ENCODE results near the gene LIN28B. TPM values are rescaled to one million over a fixed set of nuclear protein-coding genes. Genes with fewer than 3 reads are reported as not detected.

The LIN28B gene
- total and polyA plus RNA-seq, 2 experiments from 2014 or later, result 35.3 to 96.4 TPM

DNA sequence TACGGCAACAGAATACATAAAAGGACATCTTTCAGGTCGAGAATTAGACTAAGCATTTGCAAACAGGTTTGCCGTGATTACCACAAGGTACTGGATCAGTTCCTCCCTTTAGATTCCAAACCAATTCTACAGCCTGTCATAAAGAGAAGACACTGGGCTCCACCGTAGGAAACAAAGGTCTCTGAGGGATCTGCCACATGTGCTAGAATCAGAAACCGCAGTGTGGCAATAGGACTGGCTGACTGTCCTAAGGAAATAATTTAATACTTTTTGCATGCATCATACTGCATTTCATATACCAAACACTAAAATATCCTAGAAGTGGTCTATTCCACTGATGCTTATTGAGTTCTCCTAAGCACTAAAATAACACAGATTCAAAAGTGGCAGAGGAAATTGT is 163.7 kb downstream of the LIN28B start:
- TF ChIP-seq CTCF (conservative IDR thresholded peaks at IDR 0.05; ENCODE audit: low read depth in 2 of 2) (no peak), EZH2phosphoT487 (IDR thresholded peaks at IDR 0.05; ENCODE audit: unreplicated experiment) (no peak), JUNB (IDR thresholded peaks at IDR 0.05; ENCODE audit: unreplicated experiment) (no peak), STAT1 (IDR thresholded peaks at IDR 0.05; ENCODE audit: unreplicated experiment) (no peak), ZNF331 (CRISPR knock-in tag; IDR thresholded peaks at IDR 0.05; ENCODE audit: low read depth) (no peak), ZNF114 (CRISPR knock-in tag; IDR thresholded peaks at IDR 0.05) (no peak), NANOG (IDR thresholded peaks at IDR 0.05; ENCODE audit: borderline replicate concordance) (no peak), REST (IDR thresholded peaks at IDR 0.05; ENCODE audit: unreplicated experiment) (no peak), ZNF462 (CRISPR knock-in tag; IDR thresholded peaks at IDR 0.05) (no peak), EZH2 (IDR thresholded peaks at IDR 0.05; ENCODE audit: low read depth, unreplicated experiment) (no peak), POLR2AphosphoS5 (IDR thresholded peaks at IDR 0.05; ENCODE audit: low read depth) (no peak), ETS1 (IDR thresholded peaks at IDR 0.05) (no peak), CREB1 (CRISPR knock-in tag; IDR thresholded peaks at IDR 0.05; ENCODE audit: low read depth) (no peak)
- no peaks in the 10 kb centered on the region for H3K9me2 ChIP-seq (ENCODE audit: insufficient read depth)
- no peak overlapping the region for H3K4me2 ChIP-seq
- Mint-ChIP-seq H3K9me3 (no peaks in the 10 kb centered on the region), H3K27me3 (ENCODE audit: insufficient read depth, low read depth, poor library complexity) (peaks cover 3% of the 10 kb centered on the region), H3K36me3 (ENCODE audit: low read depth) (peaks cover 3% of the 10 kb centered on the region; the same call in 1 of the 3 replicates), H3K4me1 (peaks cover 24% of the 10 kb centered on the region), H3K4me3 (no peak overlapping the region), H3K27ac (no peak overlapping the region)
- H3K27me3 ChIP-seq (ENCODE audit: insufficient read depth), result no peaks in the 10 kb centered on the region
- peaks cover 14% of the 10 kb centered on the region; the same call in 1 of the 2 replicates for H3K4me1 ChIP-seq (ENCODE audit: insufficient read depth)
- DNase-seq (ENCODE audit: low spot score), result no peak
- H3K4me3 ChIP-seq, result no peak overlapping the region
- H3K27ac ChIP-seq (ENCODE audit: low read depth), result no peak overlapping the region
- H3K79me2 ChIP-seq (replicated peaks; ENCODE audit: insufficient read depth), result no peaks in the 10 kb centered on the region
- no peak for ATAC-seq
- no peaks in the 10 kb centered on the region for H3F3A ChIP-seq (replicated peaks; ENCODE audit: low read depth)
- H3K36me3 ChIP-seq (ENCODE audit: insufficient read depth), result no peaks in the 10 kb centered on the region
- no peak overlapping the region for H2AFZ ChIP-seq
- no peaks in the 10 kb centered on the region for H4K20me1 ChIP-seq (replicated peaks; ENCODE audit: insufficient read depth)
